ENCODE measurements around the gene CREG1.

The CREG1 gene

DNA sequence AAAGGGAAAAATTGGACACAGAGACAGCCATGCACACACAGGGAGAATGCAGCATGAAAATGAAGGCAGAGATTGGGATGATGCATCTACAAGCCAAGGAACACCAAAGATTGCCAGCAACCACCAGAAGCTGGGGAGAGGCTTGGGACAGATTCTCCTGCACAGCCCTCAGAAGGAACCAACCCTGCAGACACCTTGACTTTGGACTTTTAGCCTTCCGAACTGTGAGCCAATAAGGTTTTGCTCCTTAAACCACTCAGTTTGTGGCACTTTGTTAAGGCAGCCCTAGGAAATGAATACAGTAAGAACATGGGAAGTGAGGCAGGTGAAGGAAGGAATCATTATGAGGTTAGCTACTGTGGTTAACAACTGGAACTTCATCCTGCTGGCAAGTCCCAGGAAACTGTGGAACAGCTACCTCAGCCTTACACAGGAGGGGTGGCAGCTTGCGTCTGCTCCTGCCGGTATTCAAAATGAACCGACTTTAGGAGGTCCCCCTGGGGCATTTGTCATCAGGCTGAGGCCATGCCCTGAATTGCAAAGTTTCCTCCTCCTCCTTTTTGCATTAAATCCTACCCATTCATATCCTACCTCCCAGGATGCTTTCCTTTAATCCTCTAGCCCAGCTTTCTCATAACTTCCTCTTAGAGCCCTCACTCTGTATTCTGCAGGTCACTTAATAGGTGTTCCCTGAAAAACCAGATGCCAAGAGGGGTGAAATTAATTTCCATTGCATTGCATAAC lies 50.7 kb downstream of the CREG1 start:
- no peak for DNase-seq

DNA sequence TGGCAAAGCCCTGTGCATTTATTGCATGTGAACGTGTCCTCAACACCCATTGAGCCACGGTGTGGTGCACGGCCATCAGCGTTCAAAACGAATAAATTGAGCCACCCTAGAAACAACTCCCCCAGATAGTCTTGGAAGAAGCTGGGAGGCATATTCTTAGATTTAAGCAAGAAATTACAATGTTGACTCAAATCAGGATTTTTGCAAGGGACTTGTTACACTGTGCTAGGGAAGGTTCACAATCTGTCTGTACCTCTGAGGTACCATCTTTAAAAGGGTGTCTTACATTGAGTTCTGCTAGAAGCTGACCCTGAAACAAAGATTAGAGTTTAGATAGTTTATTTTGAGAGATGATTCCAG lies 51.4 kb downstream of the CREG1 start:
- DNase-seq, result no peak

DNA sequence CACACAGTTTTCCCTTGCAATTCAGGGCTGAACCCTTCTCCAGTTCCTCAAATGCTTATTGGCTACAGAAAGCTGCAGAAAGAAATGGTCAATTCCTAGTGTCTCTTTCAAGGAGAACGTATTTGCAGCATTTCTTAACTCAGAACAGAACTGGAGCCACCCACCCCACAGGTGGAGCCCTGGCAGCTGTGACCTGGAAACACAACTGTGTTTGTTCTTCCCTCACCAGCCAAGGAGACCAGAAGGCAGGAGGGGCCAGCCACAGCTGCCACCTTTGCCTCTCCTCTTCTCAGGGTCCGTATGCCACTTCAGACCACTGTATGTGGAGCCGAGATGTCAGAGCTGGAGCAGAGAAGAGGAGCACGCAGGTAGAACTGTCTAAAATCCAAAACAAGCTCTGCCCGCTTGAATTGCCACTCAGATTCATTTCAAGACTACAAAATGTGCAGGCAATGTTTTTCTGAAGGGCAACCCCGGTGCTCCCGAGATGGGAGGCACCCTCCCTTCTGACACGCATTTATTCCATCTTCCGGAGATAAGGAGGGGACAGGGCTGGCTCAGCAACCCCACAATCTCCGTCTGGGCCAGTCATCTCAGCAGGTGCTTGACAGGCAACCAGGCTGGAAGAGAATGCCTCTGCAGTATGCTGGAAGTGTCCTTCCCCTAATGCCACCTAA lies 51.9 kb downstream of the CREG1 start:
- DNase-seq, result peak; percentile 63 to 77

DNA sequence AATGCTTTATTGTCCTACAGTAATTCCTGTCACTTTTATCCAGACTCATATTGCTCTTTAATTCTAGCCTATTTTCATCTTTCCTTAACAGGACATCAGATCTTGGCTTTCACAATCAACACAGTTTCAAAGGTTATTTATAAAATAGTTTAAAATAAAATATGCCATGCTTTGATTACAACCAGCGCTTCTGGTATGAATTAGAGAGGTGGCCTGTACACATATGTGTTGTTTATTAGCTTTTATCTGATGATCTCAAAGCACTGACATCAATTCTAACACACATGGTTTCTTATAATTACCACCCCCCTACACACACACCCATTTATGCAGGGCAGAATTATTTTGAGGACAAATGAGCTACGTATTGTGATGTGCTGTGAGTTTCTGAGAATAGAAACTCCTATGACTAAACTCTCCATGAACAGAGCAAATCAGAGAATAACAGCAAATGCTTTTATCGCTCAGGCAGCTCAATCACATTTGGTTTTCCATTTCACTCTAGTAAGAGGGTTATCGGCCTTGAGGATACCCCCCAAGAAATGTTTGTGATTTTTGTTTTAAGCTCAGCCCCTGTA lies 53.2 kb downstream of the CREG1 start:
- DNase-seq, result no peak

DNA sequence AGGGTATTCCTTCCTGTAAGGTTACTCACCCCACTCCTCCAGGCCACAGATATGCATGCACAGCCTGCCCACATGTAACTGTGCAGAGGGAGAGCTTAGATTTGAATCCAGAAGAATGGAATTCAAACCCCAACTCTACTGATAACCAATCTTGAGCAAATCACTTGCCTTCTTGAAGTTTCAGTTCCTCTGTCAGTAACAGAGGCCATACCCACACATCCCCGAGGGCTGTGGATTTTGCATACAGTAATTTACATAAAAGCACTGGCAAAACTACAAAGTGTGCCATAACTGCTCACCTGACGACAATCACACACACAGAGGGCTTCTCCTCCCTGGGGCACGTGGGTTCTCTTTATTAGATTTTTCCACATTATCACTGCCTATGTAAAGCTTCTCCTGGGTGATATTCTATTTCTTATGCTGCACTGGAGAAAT lies 53.9 kb downstream of the CREG1 start:
- peak in 1 of 2 experiments; percentile 51 for DNase-seq

DNA sequence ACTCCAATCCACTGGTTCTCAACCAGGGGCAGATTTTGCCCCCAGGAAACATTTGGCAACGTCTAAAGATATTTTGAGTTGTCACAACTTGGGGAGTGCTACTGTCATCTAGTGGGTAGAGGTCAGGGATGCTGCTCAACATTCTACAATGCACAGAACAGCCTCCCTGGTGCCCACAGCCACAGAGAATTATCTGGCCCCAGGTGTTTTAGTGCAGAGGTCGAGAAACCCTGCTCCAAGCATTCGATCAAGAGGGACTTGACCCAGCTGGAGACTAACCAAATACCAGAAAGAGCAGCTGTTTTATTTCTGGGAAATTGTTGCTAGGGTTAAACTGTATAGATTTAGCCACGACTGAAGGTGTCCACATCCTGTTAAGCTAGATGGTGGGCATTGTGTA lies 54.5 kb downstream of the CREG1 start:
- DNase-seq, result no peak

DNA sequence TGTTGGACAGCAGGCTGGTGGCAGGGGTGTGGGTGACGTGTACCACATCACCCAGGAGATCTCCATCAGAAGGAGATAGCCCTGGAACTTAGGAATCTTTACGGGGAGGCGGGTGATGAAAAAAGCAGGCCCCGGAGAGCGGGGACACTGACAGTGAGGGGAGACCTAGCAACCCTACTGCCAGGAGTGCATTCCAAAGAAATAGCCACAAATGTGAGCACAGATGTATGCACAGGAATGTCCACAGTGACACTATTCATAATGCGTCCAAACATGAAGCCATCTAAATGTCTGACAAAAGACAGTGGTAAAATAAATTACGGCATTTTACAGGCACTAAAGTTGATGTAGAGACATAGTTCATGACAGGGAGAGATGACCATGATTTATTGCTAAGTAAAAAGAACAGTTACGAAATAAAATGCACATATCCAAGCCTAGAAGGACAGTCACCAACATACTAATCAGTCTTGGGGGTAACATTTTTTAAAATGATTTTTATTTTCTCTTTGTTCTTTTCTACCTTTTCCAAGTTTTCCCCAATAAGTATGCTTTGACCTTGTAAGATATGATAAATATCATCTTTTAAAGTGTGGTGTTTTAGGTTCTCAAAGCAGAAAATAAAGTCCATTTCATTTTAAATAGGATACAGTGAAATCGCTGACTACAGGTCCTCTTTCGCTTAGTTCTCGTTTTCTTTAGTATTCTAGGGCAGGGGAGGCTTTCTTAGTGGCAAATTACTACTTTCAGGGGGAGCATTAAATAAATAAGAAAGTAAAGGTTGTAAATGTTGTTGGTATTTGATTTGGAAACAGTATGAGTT lies 56.6 kb downstream of the CREG1 start:
- no peak for DNase-seq

DNA sequence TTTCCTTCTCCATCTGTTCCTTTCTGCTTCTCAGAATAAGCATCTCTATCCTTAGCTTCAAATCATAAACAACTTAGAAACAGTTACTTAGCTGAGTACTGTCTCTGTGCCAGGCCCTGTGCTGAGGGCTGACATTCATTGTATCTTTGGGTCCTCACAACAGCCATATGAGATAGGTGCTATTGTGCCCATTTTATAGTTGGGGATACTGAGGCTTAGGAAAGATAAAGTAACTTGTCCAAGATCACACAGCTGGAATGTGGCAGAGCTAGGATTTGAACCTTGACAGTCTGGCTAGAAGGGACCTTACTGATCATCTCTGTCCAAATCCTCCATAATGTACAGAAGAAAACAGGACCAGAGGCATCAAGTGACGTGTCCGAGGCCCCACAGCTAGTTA lies 60.2 kb downstream of the CREG1 start:
- DNase-seq, result no peak

DNA sequence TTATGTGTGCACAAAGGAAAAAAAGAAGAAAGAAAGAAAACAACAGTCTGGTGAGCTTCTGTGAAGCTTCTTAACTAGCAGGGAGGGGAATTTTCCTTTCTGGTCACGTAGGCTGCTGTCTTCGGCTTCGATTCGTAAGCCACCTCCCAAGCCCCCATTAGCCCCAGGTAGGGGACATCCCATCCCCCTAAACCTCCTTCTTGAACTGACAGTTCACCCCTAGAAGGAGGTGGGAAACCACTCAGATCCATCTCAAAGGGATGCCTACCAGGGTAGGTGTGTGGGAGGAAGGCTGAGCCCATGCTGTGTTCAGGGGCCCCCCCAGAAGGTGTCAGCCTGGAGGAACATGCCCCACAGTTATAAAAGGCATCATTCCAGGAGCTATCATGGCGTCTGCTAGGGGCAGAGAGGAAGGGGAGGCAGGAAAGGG lies 61.1 kb downstream of the CREG1 start:
- peak; percentile 54 to 66 for DNase-seq

DNA sequence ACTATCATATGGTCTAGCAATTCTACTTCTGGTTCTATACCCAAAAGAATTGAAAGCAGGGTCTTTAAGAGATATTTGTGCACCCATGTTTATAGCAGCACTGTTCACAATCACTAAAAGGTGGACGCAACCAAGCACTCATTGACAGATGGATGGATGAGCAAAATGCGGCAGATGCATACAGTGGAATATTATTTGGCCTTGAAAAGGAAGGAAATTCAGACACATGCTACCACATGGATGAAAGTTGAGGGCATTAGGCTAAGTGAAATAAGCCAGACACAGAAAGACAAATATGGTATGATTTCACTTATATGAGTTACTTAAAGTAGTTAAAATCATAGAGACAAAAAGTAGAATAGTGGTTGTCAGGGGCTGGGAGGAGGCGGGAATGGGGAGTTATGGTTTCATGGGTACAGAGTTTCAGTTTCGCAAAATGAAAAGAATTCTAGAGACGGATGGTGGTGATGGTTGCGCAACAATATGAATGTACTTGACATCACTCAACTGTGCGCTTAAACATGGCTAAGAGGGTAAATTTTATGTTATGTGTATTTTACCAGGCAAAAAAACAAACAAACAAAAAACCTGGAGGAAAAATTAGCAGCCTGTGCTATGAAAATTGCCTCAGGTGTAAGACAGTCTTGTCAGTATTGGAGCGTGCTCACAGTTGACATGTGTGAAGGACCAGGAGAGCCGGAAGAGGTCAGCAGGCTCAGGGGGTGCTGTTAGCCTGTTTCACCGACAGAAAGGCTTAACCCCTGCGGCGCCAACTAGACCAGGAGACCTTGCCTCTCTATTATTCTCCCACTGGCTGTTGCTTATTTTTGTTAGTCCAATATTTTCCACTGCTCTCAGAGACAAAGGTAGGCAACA lies 61.7 kb downstream of the CREG1 start:
- peak in 1 of 2 experiments; percentile 60 for DNase-seq

Measured in activated CD4-positive, alpha-beta T cell treated with anti-CD3 and anti-CD28 coated beads, Interleukin-2, amount 50 U/mL, for 48 hours (primary cell).